ENCODE measurements around the gene DPP9. TPM values are rescaled to one million over a fixed set of nuclear protein-coding genes. Genes with fewer than 3 reads are reported as not detected.

DPP9 gene
- total RNA-seq, 1 donor from 2014 or later, result 31.5 TPM

DNA sequence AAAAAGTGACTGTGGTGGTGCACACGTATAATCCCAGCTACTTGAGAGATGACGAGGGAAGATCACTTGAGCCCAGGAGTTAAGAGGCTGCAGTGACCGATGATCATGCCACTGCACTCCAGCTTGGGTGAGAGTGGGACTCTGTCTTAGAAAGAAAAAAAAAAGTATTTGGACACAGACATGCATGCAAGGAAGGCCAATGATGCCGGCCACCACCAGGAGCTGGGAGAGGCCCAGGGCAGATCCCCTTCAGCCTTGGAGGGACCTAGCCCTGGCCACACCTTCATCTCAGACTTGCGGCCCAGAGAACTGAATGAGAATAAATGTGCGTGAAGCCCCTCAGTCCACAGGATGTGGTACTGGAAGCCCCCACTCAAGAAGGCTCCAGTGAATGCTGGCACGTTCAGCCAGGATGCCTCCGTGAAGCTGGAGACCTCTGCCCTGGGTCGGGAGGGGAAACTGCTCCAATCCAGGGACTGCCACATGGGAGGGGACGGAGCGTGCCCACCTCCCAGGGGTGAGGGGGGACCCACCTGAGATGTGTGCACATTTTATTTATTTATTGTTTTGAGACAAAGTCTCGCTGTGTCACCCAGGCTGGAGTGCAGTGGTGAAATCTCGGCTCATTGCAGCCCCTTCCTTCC is 69.7 kb downstream of the DPP9 start:
- H3K9me3 Mint-ChIP-seq (ENCODE audit: low read depth), result no peaks in the 10 kb centered on the region
- no peak overlapping the region for H3K27ac Mint-ChIP-seq (ENCODE audit: unreplicated experiment)
- no peaks in the 10 kb centered on the region for H3K4me1 Mint-ChIP-seq (ENCODE audit: low read depth)
- no peak for DNase-seq (ENCODE audit: low spot score)
- H3K27me3 Mint-ChIP-seq (ENCODE audit: low read depth), result no peaks in the 10 kb centered on the region
- TF ChIP-seq, protein P1, sequence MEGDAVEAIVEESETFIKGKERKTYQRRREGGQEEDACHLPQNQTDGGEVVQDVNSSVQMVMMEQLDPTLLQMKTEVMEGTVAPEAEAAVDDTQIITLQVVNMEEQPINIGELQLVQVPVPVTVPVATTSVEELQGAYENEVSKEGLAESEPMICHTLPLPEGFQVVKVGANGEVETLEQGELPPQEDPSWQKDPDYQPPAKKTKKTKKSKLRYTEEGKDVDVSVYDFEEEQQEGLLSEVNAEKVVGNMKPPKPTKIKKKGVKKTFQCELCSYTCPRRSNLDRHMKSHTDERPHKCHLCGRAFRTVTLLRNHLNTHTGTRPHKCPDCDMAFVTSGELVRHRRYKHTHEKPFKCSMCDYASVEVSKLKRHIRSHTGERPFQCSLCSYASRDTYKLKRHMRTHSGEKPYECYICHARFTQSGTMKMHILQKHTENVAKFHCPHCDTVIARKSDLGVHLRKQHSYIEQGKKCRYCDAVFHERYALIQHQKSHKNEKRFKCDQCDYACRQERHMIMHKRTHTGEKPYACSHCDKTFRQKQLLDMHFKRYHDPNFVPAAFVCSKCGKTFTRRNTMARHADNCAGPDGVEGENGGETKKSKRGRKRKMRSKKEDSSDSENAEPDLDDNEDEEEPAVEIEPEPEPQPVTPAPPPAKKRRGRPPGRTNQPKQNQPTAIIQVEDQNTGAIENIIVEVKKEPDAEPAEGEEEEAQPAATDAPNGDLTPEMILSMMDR (IDR thresholded peaks at IDR 0.05), result no peak
- peaks cover 5% of the 10 kb centered on the region for H3K36me3 Mint-ChIP-seq (ENCODE audit: low read depth)
- H3K4me3 Mint-ChIP-seq (ENCODE audit: unreplicated experiment), result no peak overlapping the region

DNA sequence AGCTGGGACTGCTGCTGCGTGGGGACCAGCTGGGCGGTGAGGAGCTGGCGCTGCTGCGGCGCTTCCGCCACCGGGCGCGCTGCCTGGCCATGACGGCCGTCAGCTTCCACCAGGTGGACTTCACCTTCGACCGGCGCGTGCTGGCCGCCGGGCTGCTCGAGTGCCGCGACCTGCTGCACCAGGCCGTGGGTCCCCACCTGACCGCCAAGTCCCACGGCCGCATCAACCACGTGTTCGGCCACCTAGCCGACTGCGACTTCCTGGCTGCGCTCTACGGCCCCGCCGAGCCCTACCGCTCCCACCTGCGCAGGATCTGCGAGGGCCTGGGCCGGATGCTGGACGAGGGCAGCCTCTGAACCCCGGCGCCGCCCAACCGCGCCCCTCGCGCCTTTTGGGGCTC is 71.6 kb downstream of the DPP9 start:
- Mint-ChIP-seq H3K4me3 (ENCODE audit: unreplicated experiment) (no peak overlapping the region), H3K9me3 (ENCODE audit: low read depth) (no peaks in the 10 kb centered on the region), H3K4me1 (ENCODE audit: low read depth) (peaks cover 5% of the 10 kb centered on the region), H3K27ac (ENCODE audit: unreplicated experiment) (no peak overlapping the region), H3K27me3 (ENCODE audit: low read depth) (no peaks in the 10 kb centered on the region), H3K36me3 (ENCODE audit: low read depth) (no peaks in the 10 kb centered on the region)
- TF ChIP-seq, protein P1 (IDR thresholded peaks at IDR 0.05), result no peak
- no peak for DNase-seq (ENCODE audit: low spot score)

DNA sequence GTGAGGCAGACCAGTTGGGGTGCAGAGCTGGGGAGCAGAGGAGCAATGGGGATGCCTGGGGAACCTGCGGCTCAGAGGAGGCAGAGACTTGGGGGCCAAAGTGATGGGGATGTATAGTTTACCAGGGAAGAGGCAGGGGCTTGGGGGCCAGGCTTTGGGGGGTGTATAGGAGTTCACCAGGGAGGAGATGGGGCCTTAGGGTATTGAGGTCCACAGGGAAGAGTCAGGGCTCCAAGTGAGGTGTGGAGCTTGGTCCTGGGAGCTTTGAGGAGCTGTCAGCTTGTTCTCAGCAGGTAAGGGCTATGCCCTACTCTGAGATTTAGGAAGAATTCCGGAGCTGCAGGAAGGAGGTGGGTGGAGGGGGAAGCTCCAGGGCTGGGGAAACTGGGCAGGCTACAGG is 73.5 kb downstream of the DPP9 start:
- H3K4me1 Mint-ChIP-seq (ENCODE audit: low read depth), result peaks cover 5% of the 10 kb centered on the region

DNA sequence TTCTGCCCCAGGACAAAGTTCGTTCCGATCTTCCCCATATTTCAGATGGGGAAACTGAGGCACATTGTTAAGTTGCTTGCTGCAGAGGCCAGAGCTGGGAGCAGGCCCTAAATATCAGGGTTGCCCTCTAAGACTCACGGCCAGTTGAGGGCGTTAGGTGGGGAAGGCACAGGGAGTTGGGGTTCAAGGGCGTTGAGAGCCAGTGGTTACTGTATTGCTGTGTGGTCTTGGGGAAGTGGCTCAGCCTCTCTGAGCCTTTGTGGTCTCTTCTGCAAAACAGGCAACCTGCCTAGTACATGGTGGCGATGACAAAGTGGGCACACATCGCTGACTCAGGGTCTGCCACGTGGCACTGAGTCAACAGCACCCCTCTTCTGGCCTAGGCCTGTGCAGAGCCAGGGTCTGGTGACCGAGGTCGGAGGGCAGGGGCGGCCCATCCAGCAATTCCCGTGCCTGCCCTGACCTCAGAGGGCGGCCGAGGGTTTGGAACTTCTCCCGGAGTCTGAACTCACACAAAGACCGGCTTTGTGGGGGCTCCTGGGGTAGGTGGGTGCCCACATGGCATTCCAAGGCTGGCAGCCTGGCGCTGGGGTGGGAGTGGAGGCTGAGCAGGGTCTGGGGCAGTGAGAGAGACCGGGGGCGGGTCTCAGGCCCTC is 74.1 kb downstream of the DPP9 start:
- H3K4me3 Mint-ChIP-seq (ENCODE audit: unreplicated experiment), result no peak overlapping the region
- TF ChIP-seq, protein P1 (IDR thresholded peaks at IDR 0.05), result no peak
- H3K27me3 Mint-ChIP-seq (ENCODE audit: low read depth), result no peaks in the 10 kb centered on the region
- no peak for DNase-seq (ENCODE audit: low spot score)
- H3K4me1 Mint-ChIP-seq (ENCODE audit: low read depth), result peaks cover 5% of the 10 kb centered on the region
- H3K9me3 Mint-ChIP-seq (ENCODE audit: low read depth), result no peaks in the 10 kb centered on the region
- no peak overlapping the region for H3K27ac Mint-ChIP-seq (ENCODE audit: unreplicated experiment)
- no peaks in the 10 kb centered on the region for H3K36me3 Mint-ChIP-seq (ENCODE audit: low read depth)

More for the DNA sequence above, 73.5 kb downstream of the DPP9 start:
- no peaks in the 10 kb centered on the region for H3K36me3 Mint-ChIP-seq (ENCODE audit: low read depth)
- H3K4me3 Mint-ChIP-seq (ENCODE audit: unreplicated experiment), result no peak overlapping the region
- no peaks in the 10 kb centered on the region for H3K27me3 Mint-ChIP-seq (ENCODE audit: low read depth)
- no peak overlapping the region for H3K27ac Mint-ChIP-seq (ENCODE audit: unreplicated experiment)
- no peaks in the 10 kb centered on the region for H3K9me3 Mint-ChIP-seq (ENCODE audit: low read depth)
- TF ChIP-seq, protein P1 (IDR thresholded peaks at IDR 0.05), result no peak
- no peak for DNase-seq (ENCODE audit: low spot score)

DNA sequence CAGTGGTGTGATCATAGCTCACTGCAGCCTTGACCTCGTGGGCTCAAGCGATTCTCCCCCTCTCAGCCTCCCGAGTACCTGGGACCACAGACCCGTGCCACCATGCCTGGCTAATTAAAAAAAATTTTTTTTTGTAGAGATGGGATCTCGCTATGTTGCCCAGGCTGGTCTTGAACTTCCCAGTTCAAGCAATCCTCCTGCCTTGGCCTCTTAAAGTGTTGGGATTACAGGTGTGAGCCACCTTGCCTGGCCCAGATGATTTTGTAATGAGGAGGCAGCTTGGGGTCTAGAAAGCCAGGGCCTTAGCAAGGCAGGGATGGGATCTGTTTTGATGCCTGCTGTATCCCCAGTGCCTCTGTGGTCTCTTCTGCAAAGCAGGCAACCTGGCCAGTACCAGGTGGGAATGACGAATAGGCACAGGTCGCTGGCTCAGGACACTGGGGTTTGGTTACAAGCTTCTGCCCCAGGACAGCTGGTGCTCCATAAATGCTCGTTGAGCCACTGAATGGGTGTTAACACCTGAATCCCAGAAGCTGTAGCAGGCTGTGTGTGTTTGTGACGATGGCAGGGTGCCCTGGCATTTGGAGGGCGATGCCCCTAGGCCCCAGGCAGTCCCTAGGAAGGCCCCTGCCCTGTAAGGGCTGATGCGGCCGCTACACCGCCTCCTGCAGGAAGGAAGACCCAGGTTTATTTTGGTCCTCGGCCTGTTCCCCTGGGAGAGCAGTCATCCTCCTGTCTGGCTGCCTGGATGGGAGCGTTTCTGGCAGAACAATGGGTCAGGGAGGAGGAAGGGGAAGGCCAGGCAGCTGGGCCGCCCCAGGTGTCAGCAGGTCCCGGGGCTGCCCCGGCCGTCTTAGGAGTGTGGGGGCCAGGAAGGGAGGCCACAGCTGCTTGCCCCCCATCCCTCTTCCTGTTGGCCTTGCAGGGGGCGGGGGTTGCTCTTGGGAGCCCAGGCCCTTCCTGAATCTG is 75.7 kb downstream of the DPP9 start:
- no peak for DNase-seq (ENCODE audit: low spot score)
- H3K27me3 Mint-ChIP-seq (ENCODE audit: low read depth), result no peaks in the 10 kb centered on the region
- no peaks in the 10 kb centered on the region for H3K36me3 Mint-ChIP-seq (ENCODE audit: low read depth)

More for the DNA sequence above, 75.7 kb downstream of the DPP9 start:
- no peaks in the 10 kb centered on the region for H3K9me3 Mint-ChIP-seq (ENCODE audit: low read depth)
- no peak overlapping the region for H3K27ac Mint-ChIP-seq (ENCODE audit: unreplicated experiment)
- TF ChIP-seq, protein P1 (IDR thresholded peaks at IDR 0.05), result peak; percentile 65
- H3K4me3 Mint-ChIP-seq (ENCODE audit: unreplicated experiment), result no peak overlapping the region
- H3K4me1 Mint-ChIP-seq (ENCODE audit: low read depth), result peaks cover 5% of the 10 kb centered on the region

Data from chondrocyte (in vitro differentiated cells).